ENCODE measurements around the gene ATP1A3. TPM values are rescaled to one million over a fixed set of nuclear protein-coding genes. Genes with fewer than 3 reads are reported as not detected.

The ATP1A3 gene
- total and polyA plus RNA-seq, 2 donors (not counting 1 experiment from before 2014, with no cell fraction given) = 1.2 to 3.8 TPM

GRCh38 chr19:41999878-42000208 is 5.8 kb upstream of the ATP1A3 start:
- CTCF ChIA-PET = interaction anchor here (1.2 kb wide), 1 partner anchor 20 kb away, joined by 4 read pairs; no protein-coding TSS in a partner anchor
- H3K9ac ChIP-seq (ENCODE audit: low read length) = no peak overlapping the region
- H3K9me3 Mint-ChIP-seq (ENCODE audit: insufficient read depth) = no peaks in the 10 kb centered on the region
- no peak overlapping the region for H2AFZ ChIP-seq (ENCODE audit: insufficient read depth, low read depth, low read length, poor library complexity, severe bottlenecking)
- DNase-seq (no peak), ATAC-seq (ENCODE audit: low read depth) (no peak)
- TF ChIP-seq CTCF (IDR thresholded peaks at IDR 0.05) = no peak
- TF ChIP-seq EZH2 (IDR thresholded peaks at IDR 0.05; ENCODE audit: borderline replicate concordance, insufficient read depth, low read depth, low read length, poor library complexity, severe bottlenecking) = no peak
- no peak overlapping the region for H3K4me2 ChIP-seq (replicated peaks; ENCODE audit: low read depth, low read length, poor library complexity, severe bottlenecking)
- WGBS (ENCODE audit: insufficient coverage) = 96% methylated on average over 7 of the region's 7 CpGs
- H3K27ac ChIP-seq (ENCODE audit: low read length in 2 of 2) = no peak overlapping the region
- H3K27me3 Mint-ChIP-seq = peaks cover 75% of the 10 kb centered on the region
- POLR2A ChIA-PET = no interaction called here
- H3K9me3 ChIP-seq (ENCODE audit: control extremely low read depth in 1 of 3, control insufficient read depth in 2 of 3, insufficient read depth in 1 of 3, low read length in 2 of 3) = peaks cover 0 to 16% (median 0%) of the 10 kb centered on the region in 3 donors
- H3K4me1 ChIP-seq (ENCODE audit: control insufficient read depth in 2 of 2, insufficient read depth in 2 of 2, low read length in 2 of 2) = peaks cover 18 to 26% of the 10 kb centered on the region in 2 donors
- H3K4me1 Mint-ChIP-seq = peaks cover 33% of the 10 kb centered on the region
- H3K27me3 ChIP-seq (replicated peaks in 1 of 4; ENCODE audit: control extremely low read depth in 1 of 4, control insufficient read depth in 3 of 4, insufficient read depth in 4 of 4, low read length in 3 of 4) = peaks cover 0 to 61% (median 35%) of the 10 kb centered on the region in 4 experiments
- H4K20me1 ChIP-seq (ENCODE audit: control insufficient read depth, insufficient read depth, low read length, poor library complexity, severe bottlenecking) = no peaks in the 10 kb centered on the region
- H3K4me3 ChIP-seq (ENCODE audit: control extremely low read depth in 1 of 5, extremely low read depth in 1 of 5, insufficient read depth in 1 of 5, low read depth in 2 of 5, low read length in 4 of 5) = no peak overlapping the region
- no peaks in the 10 kb centered on the region for H3K79me2 ChIP-seq (ENCODE audit: control insufficient read depth, insufficient read depth, low read length)
- no peak overlapping the region for H3K27ac Mint-ChIP-seq
- peak overlapping the region; percentile 60 for H3K4me3 Mint-ChIP-seq
- H3K36me3 ChIP-seq (replicated peaks in 1 of 2; ENCODE audit: control extremely low read depth in 1 of 2, control insufficient read depth in 1 of 2, extremely low read depth in 1 of 2, insufficient read depth in 2 of 2, low read length in 1 of 2) = no peaks in the 10 kb centered on the region
- intact Hi-C loops (cut with micrococcal nuclease) = no loop called here

- TF ChIP-seq CTCF (IDR thresholded peaks at IDR 0.05) = no peak
- TF ChIP-seq EZH2 (IDR thresholded peaks at IDR 0.05; ENCODE audit: borderline replicate concordance, insufficient read depth, low read depth, low read length, poor library complexity, severe bottlenecking) = no peak
- no peak overlapping the region for H3K27ac Mint-ChIP-seq
- H3K4me2 ChIP-seq (replicated peaks; ENCODE audit: low read depth, low read length, poor library complexity, severe bottlenecking) = peak overlapping the region; percentile 66
- ChIA-PET POLR2A (no interaction called here), CTCF (no interaction called here)
- WGBS (ENCODE audit: insufficient coverage) = 17% methylated on average over 55 of the region's 55 CpGs
- H3K4me3 ChIP-seq (ENCODE audit: control extremely low read depth in 1 of 5, extremely low read depth in 1 of 5, insufficient read depth in 1 of 5, low read depth in 2 of 5, low read length in 4 of 5) = no peak overlapping the region
- H3K27ac ChIP-seq (ENCODE audit: low read length in 2 of 2) = no peak overlapping the region
- DNase-seq (no peak), ATAC-seq (ENCODE audit: low read depth) (no peak)
- no peaks in the 10 kb centered on the region for H3K36me3 ChIP-seq (replicated peaks in 1 of 2; ENCODE audit: control extremely low read depth in 1 of 2, control insufficient read depth in 1 of 2, extremely low read depth in 1 of 2, insufficient read depth in 2 of 2, low read length in 1 of 2)
- H3K27me3 ChIP-seq (replicated peaks in 1 of 4; ENCODE audit: control extremely low read depth in 1 of 4, control insufficient read depth in 3 of 4, insufficient read depth in 4 of 4, low read length in 3 of 4) = peaks cover 0 to 65% (median 37%) of the 10 kb centered on the region in 4 experiments
- no peaks in the 10 kb centered on the region for H3K9me3 Mint-ChIP-seq (ENCODE audit: insufficient read depth)
- H3K79me2 ChIP-seq (ENCODE audit: control insufficient read depth, insufficient read depth, low read length) = no peaks in the 10 kb centered on the region
- H3K4me1 Mint-ChIP-seq = peaks cover 36% of the 10 kb centered on the region
- peaks cover 77% of the 10 kb centered on the region for H3K27me3 Mint-ChIP-seq
- peaks cover 21 to 26% of the 10 kb centered on the region in 2 donors for H3K4me1 ChIP-seq (ENCODE audit: control insufficient read depth in 2 of 2, insufficient read depth in 2 of 2, low read length in 2 of 2)
- H2AFZ ChIP-seq (ENCODE audit: insufficient read depth, low read depth, low read length, poor library complexity, severe bottlenecking) = no peak overlapping the region
- H3K9ac ChIP-seq (ENCODE audit: low read length) = no peak overlapping the region
- no peaks in the 10 kb centered on the region for H4K20me1 ChIP-seq (ENCODE audit: control insufficient read depth, insufficient read depth, low read length, poor library complexity, severe bottlenecking)
- peak overlapping the region; percentile 60 for H3K4me3 Mint-ChIP-seq
- intact Hi-C loops (cut with micrococcal nuclease) = no loop called here
- peaks cover 0 to 16% (median 0%) of the 10 kb centered on the region in 3 donors for H3K9me3 ChIP-seq (ENCODE audit: control extremely low read depth in 1 of 3, control insufficient read depth in 2 of 3, insufficient read depth in 1 of 3, low read length in 2 of 3)
Measured at GRCh38 chr19:41999071-41999877, 5.2 kb upstream of the ATP1A3 start.

Measured in B cell (primary cell).